ENCODE results near the gene RPL18. TPM values are rescaled to one million over a fixed set of nuclear protein-coding genes. Genes with fewer than 3 reads are reported as not detected.

The RPL18 gene
- total RNA-seq, 1 donor from 2014 or later: 1,772 TPM

DNA sequence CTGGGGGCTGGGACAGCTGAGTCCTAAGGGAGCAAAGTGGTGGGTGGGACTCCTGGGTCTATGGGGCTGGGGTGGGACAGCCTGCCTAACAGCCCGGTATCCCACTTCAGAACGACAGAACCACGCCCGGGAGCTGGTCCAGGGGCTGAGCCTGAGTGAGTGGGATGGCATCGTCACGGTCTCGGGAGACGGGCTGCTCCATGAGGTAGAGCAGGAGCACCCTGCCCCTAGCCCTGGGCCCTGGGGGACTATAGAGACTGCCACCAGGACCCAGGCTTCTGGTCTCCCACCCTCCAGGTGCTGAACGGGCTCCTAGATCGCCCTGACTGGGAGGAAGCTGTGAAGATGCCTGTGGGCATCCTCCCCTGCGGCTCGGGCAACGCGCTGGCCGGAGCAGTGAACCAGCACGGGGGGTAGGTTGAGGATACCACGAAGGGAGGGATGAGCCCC is 8.9 kb upstream of the RPL18 start:
- TF ChIP-seq, protein P1, sequence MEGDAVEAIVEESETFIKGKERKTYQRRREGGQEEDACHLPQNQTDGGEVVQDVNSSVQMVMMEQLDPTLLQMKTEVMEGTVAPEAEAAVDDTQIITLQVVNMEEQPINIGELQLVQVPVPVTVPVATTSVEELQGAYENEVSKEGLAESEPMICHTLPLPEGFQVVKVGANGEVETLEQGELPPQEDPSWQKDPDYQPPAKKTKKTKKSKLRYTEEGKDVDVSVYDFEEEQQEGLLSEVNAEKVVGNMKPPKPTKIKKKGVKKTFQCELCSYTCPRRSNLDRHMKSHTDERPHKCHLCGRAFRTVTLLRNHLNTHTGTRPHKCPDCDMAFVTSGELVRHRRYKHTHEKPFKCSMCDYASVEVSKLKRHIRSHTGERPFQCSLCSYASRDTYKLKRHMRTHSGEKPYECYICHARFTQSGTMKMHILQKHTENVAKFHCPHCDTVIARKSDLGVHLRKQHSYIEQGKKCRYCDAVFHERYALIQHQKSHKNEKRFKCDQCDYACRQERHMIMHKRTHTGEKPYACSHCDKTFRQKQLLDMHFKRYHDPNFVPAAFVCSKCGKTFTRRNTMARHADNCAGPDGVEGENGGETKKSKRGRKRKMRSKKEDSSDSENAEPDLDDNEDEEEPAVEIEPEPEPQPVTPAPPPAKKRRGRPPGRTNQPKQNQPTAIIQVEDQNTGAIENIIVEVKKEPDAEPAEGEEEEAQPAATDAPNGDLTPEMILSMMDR (conservative IDR thresholded peaks at IDR 0.05): no peak
- Mint-ChIP-seq H3K27me3 (ENCODE audit: low read depth) (peaks cover 11% of the 10 kb centered on the region), H3K4me3 (peak overlapping the region; percentile 41), H3K36me3 (ENCODE audit: low read depth) (no peaks in the 10 kb centered on the region), H3K9me3 (no peaks in the 10 kb centered on the region), H3K27ac (ENCODE audit: unreplicated experiment) (no peak overlapping the region), H3K4me1 (peaks cover 49% of the 10 kb centered on the region)
- no peak for DNase-seq (ENCODE audit: low read depth, low spot score)

DNA sequence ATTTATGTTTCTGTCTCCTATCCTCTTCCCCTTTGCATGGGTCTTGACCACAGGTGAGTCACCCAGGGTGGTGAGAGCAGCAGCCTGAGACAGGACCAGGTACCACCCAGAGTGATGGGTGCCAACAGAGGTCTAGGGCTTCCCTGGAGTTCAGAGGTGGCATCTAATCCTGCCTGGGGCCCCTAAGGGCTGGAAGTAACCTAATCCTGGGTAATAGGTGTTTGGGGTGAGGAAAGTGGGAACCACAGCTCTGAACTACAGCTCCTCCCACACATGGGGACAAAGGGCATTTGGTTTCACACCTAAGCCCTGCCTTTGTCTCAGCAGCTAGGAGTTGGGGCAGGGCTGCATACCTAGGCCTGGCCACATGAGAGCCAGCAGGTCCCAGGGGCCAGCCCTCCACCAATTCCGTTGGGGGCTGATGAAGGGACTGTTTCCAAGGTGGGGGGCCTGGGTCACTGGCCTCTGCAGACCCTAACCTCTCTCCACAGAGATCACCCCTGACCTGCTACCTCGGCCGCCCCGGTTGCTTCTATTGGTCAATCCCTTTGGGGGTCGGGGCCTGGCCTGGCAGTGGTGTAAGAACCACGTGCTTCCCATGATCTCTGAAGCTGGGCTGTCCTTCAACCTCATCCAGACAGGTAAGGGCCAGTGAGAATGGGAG is 8.4 kb upstream of the RPL18 start:
- no peak for DNase-seq (ENCODE audit: low read depth, low spot score)
- peaks cover 11% of the 10 kb centered on the region for H3K27me3 Mint-ChIP-seq (ENCODE audit: low read depth)
- no peaks in the 10 kb centered on the region for H3K36me3 Mint-ChIP-seq (ENCODE audit: low read depth)
- TF ChIP-seq, protein P1 (conservative IDR thresholded peaks at IDR 0.05): no peak
- no peaks in the 10 kb centered on the region for H3K9me3 Mint-ChIP-seq
- peak overlapping the region; percentile 49 for H3K4me3 Mint-ChIP-seq
- no peak overlapping the region for H3K27ac Mint-ChIP-seq (ENCODE audit: unreplicated experiment)
- H3K4me1 Mint-ChIP-seq: peaks cover 48% of the 10 kb centered on the region

DNA sequence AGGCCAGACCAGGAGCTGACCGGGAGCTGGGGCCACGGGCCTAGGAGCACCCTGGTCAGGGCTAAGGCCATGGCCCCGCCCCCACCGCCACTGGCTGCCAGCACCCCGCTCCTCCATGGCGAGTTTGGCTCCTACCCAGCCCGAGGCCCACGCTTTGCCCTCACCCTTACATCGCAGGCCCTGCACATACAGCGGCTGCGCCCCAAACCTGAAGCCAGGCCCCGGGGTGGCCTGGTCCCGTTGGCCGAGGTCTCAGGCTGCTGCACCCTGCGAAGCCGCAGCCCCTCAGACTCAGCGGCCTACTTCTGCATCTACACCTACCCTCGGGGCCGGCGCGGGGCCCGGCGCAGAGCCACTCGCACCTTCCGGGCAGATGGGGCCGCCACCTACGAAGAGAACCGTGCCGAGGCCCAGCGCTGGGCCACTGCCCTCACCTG is 6.9 kb upstream of the RPL18 start:
- peak overlapping the region; percentile 44 for H3K4me3 Mint-ChIP-seq
- H3K9me3 Mint-ChIP-seq: no peaks in the 10 kb centered on the region
- H3K4me1 Mint-ChIP-seq: peaks cover 44% of the 10 kb centered on the region
- H3K27ac Mint-ChIP-seq (ENCODE audit: unreplicated experiment): no peak overlapping the region
- H3K27me3 Mint-ChIP-seq (ENCODE audit: low read depth): peaks cover 5% of the 10 kb centered on the region
- H3K36me3 Mint-ChIP-seq (ENCODE audit: low read depth): peaks cover 4% of the 10 kb centered on the region
- TF ChIP-seq, protein P1 (conservative IDR thresholded peaks at IDR 0.05): no peak
- DNase-seq (ENCODE audit: low read depth, low spot score): no peak

DNA sequence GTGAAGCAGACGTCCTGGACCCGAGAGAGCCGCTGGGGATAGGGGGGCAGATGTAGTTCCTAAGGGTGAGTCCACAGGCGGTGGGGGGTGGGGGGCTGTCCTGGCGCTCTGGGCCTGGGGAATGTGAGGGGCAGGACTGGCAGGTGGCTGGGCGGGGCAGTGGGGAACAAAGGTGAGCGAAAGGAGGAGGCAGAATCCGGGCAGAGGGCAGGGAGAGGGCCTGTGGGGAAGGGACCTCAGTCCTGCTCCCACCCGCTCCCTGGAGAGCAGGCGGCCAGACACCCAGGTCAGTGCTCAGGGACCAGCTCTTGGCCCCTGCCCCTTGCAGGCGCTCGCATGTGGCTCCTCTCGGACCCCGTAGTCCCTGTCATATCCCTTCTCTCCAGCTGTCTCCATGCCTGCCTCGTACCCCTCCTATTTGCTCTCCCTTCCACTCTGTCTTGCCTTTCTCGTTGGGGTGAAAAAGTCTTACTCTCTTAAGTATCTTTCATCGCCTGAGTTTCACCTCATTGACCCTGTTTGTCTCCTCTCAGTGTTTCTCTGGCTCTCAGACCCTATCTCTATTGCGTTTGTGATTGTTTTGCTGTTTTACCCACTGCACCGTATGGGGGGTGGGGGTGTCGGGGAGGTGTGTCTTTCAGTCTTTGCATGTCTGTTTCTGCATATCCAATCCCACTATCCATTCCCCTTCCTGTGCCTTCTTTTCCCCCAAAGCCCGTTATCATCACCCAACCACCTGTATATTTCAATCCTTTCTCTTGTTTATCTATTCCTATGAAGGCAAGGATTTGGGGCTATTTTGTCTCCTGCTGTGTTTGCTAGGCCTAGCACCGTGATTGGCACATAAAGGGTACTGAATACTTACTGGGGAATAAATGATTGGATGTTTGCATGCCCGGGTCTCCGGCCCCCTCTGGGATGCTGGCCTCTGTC is 6.1 kb upstream of the RPL18 start:
- Mint-ChIP-seq H3K27me3 (ENCODE audit: low read depth) (peaks cover 3% of the 10 kb centered on the region), H3K9me3 (no peaks in the 10 kb centered on the region), H3K36me3 (ENCODE audit: low read depth) (peaks cover 4% of the 10 kb centered on the region), H3K4me1 (peaks cover 39% of the 10 kb centered on the region), H3K4me3 (peak overlapping the region; percentile 87), H3K27ac (ENCODE audit: unreplicated experiment) (peak overlapping the region; percentile 83)
- TF ChIP-seq, protein P1 (conservative IDR thresholded peaks at IDR 0.05): no peak
- DNase-seq (ENCODE audit: low read depth, low spot score): no peak

DNA sequence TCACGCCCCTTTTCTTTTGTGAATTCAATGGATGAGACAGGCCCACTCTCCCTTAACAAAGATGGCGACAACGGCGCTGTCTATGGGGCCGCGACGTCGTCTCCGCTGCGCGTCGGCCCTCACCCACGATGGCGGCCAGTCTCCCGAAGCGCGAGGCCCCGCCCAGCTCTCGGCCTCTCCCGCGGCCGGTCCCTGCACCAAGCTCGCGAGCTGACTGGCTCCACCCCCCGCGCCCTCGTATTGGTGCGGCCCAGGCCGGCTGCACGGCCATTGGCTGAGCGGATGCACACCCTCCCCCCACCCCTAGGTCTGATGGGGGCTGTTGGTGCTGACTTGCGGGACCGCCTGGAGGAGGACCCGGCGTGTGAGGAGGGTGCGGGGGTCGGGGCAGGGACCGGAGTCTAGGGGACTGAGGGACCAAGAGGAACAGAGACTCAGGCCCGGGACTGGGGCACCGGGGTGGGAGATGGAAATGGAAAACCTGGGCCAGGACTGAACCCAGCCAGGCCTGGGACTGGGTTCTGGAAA is 5.2 kb upstream of the RPL18 start:
- peak; percentile 94 for DNase-seq (ENCODE audit: low read depth, low spot score)
- peaks cover 5% of the 10 kb centered on the region for H3K36me3 Mint-ChIP-seq (ENCODE audit: low read depth)
- H3K4me3 Mint-ChIP-seq: peak overlapping the region; percentile 87
- H3K27ac Mint-ChIP-seq (ENCODE audit: unreplicated experiment): peak overlapping the region; percentile 96
- TF ChIP-seq, protein P1 (conservative IDR thresholded peaks at IDR 0.05): no peak
- H3K9me3 Mint-ChIP-seq: no peaks in the 10 kb centered on the region
- H3K4me1 Mint-ChIP-seq: peaks cover 44% of the 10 kb centered on the region
- peaks cover 1% of the 10 kb centered on the region for H3K27me3 Mint-ChIP-seq (ENCODE audit: low read depth)

All from neural crest cell (in vitro differentiated cells).